GM19452 (cell line): ENCODE data around the gene NOTO.
A peak's percentile ranks its signal among the peaks of the same experiment; 100 is the strongest.
"Not testable (repeated sequence)": the region's sequence is repeated elsewhere in the genome, so short reads cannot be mapped to it uniquely, and the experiment has no call there.

ENCODE experiments used
- ATAC-seq: cut with Tn5 transposase; IDR thresholded peaks from one replicate; pipeline ENCODE4 v1.9.1; 2021; ENCODE audit not compliant: unreplicated experiment

NOTO gene

GRCh38 chr2:73197579-73197978 is 4.8 kb upstream of the NOTO start:
- ATAC-seq: no peak

- ATAC-seq: not testable (repeated sequence)
These were observed 2.1 kb upstream of the NOTO start for GRCh38 chr2:73200281-73200680.

DNA sequence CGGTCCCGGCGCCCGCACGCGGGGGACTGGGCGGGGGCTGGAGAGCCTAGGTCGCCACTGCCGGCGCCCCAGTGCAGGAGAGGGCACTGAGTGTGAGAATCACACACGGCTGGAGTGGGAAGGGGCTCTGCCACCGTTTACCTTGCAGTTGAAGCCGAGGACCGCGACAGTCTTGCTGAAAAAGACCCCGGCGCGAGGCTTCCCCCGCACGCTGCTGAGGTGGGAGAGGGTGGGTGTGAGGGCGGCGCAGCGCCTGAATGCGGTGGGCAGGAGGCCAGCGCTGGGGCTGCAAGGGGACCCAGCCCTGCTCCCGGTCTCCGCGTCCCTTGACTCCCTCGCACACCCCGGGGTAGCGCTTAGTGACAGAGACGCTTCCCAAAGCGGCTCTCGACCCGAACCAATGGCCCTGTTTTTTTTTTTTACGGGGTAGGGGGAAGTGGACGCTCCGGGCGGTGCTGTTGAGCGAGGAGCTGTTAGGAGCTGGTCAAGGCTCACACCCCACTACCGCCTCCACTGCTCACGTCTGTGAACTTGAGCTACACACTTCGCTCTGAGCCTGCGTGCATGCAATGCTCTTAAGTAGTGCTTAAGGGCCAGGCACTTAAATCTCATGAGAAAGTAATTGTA is 794 bp downstream of the NOTO start:
- ATAC-seq: no peak

- ATAC-seq: no peak
These were observed 3.2 kb downstream of the NOTO start for GRCh38 chr2:73205611-73206010.

- ATAC-seq: no peak
These were observed 5.9 kb downstream of the NOTO start for GRCh38 chr2:73208258-73208657.

- ATAC-seq: no peak
These were observed 7.6 kb downstream of the NOTO start for GRCh38 chr2:73210019-73210418.

- ATAC-seq: no peak
These were observed 8.3 kb downstream of the NOTO start for GRCh38 chr2:73210696-73211095.

- ATAC-seq: no peak
These were observed 9.7 kb downstream of the NOTO start for GRCh38 chr2:73212098-73212447.

DNA sequence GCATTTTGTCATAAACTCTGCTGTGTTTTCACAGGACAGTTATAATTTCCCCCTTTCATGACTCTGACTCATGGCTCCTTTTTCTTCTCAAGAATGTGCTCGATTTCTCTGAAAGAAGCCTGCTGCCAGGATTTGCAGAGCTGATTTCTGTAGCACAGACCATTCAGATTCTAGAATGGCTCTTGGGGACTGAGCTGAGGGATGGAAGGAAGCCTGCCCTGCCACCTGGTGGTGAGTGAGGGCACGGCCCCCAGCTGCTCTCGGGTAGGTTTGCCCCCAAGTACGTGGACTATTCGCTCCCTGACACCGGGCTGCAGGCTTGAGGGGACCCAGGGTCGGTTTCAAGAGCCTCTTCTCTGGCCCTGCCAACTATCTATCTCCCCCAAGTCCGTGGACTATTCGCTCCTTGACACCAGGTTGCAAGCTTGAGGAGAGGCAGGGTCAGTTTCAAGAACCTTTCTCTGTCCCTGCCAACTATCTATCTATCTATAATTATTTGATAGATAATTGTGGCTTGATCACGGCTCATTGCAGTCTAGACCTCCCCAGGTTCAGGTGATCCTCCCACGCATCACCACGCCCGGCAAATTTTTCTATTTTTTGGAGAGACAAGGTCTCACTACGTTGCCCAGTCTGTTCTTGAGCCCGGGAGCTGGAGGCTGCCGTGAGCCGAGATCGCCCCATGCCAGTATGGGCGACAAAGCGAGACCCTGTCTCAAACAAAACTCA is 10.2 kb downstream of the NOTO start:
- ATAC-seq: peak; percentile 60

- peak; percentile 93 for ATAC-seq
These were observed 12.0 kb downstream of the NOTO start, which contains the start of gene SMYD5 for GRCh38 chr2:73214120-73215035. Gene SMYD5 (plus strand): TSS chr2:73214245. CDS start chr2:73214267, 22 bp downstream.

DNA sequence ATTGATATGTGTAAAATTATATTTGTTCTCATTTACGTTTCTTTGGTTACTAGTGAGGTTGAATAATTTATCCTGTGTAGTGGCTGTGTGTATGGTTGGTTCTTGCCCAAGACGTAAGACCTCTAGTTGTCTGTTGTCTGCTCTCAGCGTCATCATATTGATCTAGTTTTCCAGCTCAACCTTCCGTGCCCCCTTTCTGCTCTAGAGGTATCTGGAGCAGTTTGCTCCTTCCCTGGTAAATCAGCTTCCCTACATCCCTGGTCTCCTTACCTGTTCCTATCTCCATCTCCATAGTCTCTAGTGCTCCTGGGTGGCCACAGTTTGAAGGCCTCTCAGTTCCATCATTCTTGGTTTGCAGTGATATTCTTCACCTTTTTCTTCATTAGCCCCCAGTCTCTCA is 12.9 kb downstream of the NOTO start:
- ATAC-seq: no peak

DNA sequence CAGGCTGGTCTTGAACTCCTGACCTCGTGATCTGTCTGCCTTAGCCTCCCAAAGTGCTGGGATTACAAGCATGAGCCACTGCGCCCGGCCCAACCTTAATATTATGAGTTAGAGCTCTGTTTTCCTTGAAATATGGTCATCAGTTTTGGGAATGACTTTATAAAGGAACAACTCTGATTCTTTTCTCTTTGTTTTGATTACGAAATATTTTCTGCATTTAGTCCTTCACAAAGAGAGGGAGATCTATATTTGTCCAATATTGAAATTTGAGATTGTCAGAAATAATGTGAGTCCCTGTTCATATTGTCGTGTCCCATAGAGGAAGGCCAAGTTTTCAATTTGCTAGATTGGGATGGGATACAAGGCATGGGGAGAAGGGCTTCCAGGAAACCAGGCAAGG is 14.8 kb downstream of the NOTO start:
- ATAC-seq: no peak

DNA sequence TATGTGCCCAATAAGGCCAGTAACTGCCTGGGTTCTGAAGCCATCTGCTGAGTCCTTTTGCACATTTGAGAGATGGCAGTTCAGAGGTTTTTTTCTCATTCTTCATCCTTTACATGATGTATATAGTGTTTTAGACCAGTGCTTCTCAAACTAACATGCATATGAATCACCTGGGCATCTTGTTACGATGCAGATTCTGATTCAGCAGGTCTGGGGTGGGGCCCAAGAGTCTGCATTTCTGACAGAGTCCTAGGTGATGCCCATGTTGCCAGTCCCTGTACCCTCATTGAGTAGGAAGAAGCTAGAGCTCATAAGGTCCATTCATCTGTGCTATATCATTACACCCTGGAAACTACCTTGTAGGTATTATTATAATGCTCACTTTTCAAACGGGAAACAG is 15.5 kb downstream of the NOTO start:
- ATAC-seq: no peak

GRCh38 chr2:73218298-73218697 is 15.9 kb downstream of the NOTO start:
- no peak for ATAC-seq

DNA sequence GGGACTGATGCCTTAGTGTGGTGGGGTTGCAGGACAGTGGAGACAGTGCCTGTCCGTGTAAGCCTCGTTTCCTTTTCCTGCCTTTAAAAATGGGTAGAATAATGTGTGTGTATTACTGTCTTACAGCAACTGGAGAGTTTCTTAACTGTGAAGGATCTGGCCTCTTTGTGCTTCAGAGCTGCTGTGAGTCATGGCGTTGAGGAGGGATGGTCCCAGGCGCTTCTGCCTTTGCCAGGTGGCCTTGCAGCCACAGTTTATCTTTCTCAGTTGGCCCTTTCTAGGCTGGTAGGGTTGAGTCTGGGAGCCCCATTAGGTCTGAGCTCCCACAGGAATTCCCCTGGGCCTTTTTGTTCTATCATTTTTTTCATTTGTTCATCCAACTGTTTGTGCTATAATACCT is 21.4 kb downstream of the NOTO start:
- no peak for ATAC-seq

DNA sequence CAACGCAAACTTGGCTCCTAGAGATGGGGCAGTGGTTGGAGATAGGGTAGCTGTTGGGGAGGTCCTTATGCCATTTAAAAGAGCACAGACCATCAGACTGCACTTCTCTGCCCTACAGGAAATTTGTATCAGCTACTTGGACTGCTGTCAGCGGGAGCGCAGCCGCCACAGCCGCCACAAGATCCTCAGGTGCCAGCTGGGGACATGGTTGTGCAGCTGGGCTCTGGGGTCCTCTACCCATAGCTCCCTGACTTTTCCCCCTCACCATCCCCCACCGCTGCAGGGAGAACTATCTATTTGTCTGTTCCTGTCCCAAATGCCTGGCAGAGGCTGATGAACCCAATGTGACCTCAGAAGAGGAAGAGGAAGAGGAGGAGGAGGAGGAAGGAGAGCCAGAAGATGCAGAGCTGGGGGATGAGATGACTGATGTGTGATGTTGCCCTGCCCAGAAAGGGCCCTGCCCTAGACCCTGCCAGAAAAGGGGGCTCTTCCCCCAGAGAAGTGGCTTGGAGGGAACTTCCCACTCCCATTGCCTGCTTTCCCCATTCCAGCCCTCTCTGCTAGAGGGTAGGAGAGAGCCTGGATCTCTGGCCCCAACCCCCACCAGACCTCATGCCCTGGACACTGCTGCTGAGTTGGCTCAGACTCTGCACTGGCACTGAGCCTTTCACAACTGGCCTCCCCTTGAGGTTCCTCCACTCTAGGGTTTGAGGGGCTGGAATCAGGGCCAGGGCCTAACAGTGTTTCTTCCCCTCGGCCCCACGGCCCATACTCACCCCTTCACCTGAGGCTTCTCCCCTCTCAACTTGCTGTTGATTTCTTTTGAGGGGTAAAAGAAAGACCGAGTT is 23.4 kb downstream of the NOTO start:
- no peak for ATAC-seq

DNA sequence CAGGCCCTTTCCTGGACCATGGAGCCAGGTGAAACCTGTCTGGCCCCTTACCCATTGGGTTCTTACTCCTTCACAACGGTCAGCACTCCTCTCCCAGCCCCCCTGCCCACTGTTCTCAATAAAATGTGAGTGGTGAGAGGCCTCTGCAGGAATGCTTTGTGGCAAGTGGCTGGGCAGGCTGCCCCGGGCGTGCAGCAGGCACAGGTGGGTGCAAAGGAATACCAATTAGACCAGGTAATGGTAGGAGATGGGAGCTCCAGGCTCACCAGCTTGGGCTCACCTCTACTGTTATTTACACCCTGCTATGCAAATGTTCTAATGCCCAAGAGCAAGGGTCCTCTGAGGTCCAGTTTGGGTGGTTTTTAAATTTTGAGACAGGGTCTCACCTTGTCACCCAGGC is 24.7 kb downstream of the NOTO start:
- no peak for ATAC-seq

DNA sequence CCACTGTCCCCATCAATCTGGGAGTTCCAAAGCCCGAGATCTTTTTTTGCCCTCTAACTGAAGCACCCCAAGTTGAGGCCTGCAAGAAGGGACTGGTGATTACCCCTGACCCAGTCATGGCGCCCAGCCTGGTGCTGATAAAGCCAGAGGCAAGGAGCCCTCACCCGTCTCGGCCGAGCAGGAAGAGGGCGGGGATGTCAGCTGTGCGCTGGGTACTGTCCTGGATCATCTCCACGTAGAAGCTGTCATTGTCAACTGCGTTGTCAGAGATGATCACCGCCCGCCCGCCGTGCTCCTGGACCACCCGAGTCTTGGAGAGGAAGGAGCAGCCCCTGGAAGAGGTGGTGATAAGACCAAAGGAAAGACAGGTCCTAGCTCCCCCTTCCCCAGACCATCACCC is 26.3 kb downstream of the NOTO start:
- no peak for ATAC-seq

DNA sequence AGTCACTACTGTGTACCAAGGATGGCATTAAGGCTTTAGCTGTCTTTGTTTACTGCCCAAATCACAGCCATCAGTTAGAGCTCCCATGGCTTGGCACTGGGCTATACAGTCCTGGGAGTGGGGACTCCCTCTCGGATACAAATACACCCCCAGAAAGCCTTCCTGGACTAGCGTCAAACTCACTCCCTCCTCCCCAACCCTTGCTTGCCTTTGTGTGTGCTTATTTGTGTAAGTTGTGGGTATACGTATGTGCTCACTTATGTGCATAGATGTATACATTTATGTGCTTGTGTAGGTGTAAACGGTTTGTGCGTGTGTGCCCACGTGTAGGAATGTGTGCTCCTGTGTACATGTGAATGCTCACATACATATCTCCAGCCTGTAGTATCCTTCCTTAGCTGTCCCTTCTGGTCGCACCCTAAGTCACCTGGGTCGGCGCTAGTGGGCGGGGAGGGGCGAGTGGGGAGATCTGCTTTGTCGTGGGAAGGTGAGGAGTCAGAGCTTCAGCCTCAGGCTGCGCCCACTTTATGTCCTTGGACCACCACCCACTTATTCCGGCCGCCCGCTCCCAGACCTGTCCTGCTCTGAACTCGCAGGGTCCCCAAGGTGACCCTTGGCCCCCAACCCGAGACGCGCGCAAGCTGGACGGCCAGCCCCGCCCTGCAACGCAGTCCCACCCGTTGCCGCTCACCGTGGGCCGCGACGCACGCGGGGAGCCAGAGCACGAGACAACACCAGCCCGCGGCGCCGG is 30.2 kb downstream of the NOTO start:
- peak; percentile 5 for ATAC-seq
